H9 (cell line): ENCODE data around the gene STK11. TPM values are rescaled to one million over a fixed set of nuclear protein-coding genes. Genes with fewer than 3 reads are reported as not detected.

Experiments used
- DNase-seq: peaks from one replicate; pipeline ENCODE4 v3.0.0-alpha.2; 2017
- H2AFZ ChIP-seq: one replicate; pipeline ENCODE4 v1.6.1; 2013; ENCODE audit warnings: mild to moderate bottlenecking, low read length, control low read depth, moderate library complexity
- H2AK5ac ChIP-seq: 2 replicates; pipeline ENCODE4 v1.6.1; 2013; ENCODE audit warnings: low read length, control low read depth, mixed read lengths; ENCODE audit not compliant: insufficient read length
- H2BK120ac ChIP-seq: one replicate; pipeline ENCODE4 v1.6.1; 2013; ENCODE audit warnings: low read depth, mild to moderate bottlenecking, low read length, control low read depth, inconsistent platforms; ENCODE audit not compliant: poor library complexity, severe bottlenecking
- H2BK12ac ChIP-seq: 2 replicates; pipeline ENCODE4 v1.6.1; 2013; ENCODE audit warnings: low read length, control low read depth, mixed read lengths, low read depth; ENCODE audit not compliant: insufficient read length
- H2BK15ac ChIP-seq: 2 replicates; pipeline ENCODE4 v1.6.1; 2013; ENCODE audit warnings: low read depth, low read length, control low read depth
- H2BK20ac ChIP-seq: one replicate; pipeline ENCODE4 v1.6.1; 2013; ENCODE audit warnings: low read depth, mild to moderate bottlenecking, low read length, control low read depth, inconsistent platforms; ENCODE audit not compliant: poor library complexity, severe bottlenecking
- H2BK5ac ChIP-seq: 2 replicates; pipeline ENCODE4 v1.6.1; 2013; ENCODE audit warnings: low read length, control low read depth, mixed read lengths; ENCODE audit not compliant: insufficient read length
- H3K14ac ChIP-seq: 2 replicates; pipeline ENCODE4 v1.6.1; 2013; ENCODE audit warnings: low read length, control low read depth; ENCODE audit not compliant: insufficient read depth
- H3K18ac ChIP-seq: 2 replicates; pipeline ENCODE4 v1.6.1; 2013; ENCODE audit warnings: low read depth, mild to moderate bottlenecking, mixed read lengths, low read length, control low read depth; ENCODE audit not compliant: insufficient read length
- H3K23ac ChIP-seq: 2 replicates; pipeline ENCODE4 v1.6.1; 2013; ENCODE audit warnings: low read length, control low read depth, mixed read lengths, low read depth; ENCODE audit not compliant: insufficient read length
- H3K23me2 ChIP-seq: 2 replicates; pipeline ENCODE4 v1.6.1; 2013; ENCODE audit warnings: low read depth, mild to moderate bottlenecking, mixed read lengths, low read length, control low read depth; ENCODE audit not compliant: insufficient read length, poor library complexity, severe bottlenecking
- H3K27ac ChIP-seq: 2 replicates; pipeline ENCODE4 v1.5.1; 2013; ENCODE audit warnings: low read length, control low read depth, mixed read lengths, low read depth; ENCODE audit not compliant: insufficient read length
- H3K27me3 ChIP-seq: 2 replicates; pipeline ENCODE4 v1.6.1; 2013; ENCODE audit warnings: low read length, control low read depth, inconsistent platforms; ENCODE audit not compliant: insufficient read depth
- H3K4ac ChIP-seq: 2 replicates; pipeline ENCODE4 v1.6.1; 2013; ENCODE audit warnings: low read depth, mild to moderate bottlenecking, control low read depth, inconsistent platforms, low read length, moderate library complexity
- H3K4me1 ChIP-seq: 2 replicates; pipeline ENCODE4 v1.6.1; 2013; ENCODE audit warnings: low read length, control low read depth, inconsistent platforms; ENCODE audit not compliant: insufficient read depth
- H3K4me2 ChIP-seq: 2 replicates; pipeline ENCODE4 v1.6.1; 2013; ENCODE audit warnings: low read length, control low read depth, mixed read lengths; ENCODE audit not compliant: insufficient read length, insufficient read depth
- H3K56ac ChIP-seq: 2 replicates; pipeline ENCODE4 v1.6.1; 2013; ENCODE audit warnings: low read depth, mild to moderate bottlenecking, mixed read lengths, low read length, control low read depth; ENCODE audit not compliant: insufficient read length
- H3K79me1 ChIP-seq: 2 replicates; pipeline ENCODE4 v1.6.1; 2013; ENCODE audit warnings: low read depth, mild to moderate bottlenecking, moderate library complexity, low read length, control low read depth, inconsistent platforms; ENCODE audit not compliant: insufficient read depth, poor library complexity, severe bottlenecking
- H3K79me2 ChIP-seq: 2 replicates; pipeline ENCODE4 v1.6.1; 2013; ENCODE audit warnings: low read length, control low read depth, inconsistent platforms; ENCODE audit not compliant: insufficient read depth
- H3K9ac ChIP-seq: 2 replicates; pipeline ENCODE4 v1.6.1; 2013; ENCODE audit warnings: low read length, control low read depth, mixed read lengths; ENCODE audit not compliant: insufficient read length; ENCODE audit errors: extremely low read depth
- H3K9me3 ChIP-seq: one replicate; pipeline ENCODE4 v1.6.1; 2013; ENCODE audit warnings: low read depth, low read length, inconsistent platforms; ENCODE audit not compliant: control insufficient read depth
- H3T11ph ChIP-seq: one replicate; pipeline ENCODE4 v1.6.1; 2013; ENCODE audit warnings: mild to moderate bottlenecking, low read length, control low read depth, inconsistent platforms
- H4K20me1 ChIP-seq: one replicate; pipeline ENCODE4 v1.6.1; 2013; ENCODE audit not compliant: control insufficient read depth, insufficient read length, insufficient read depth
- H4K5ac ChIP-seq: 2 replicates; pipeline ENCODE4 v1.6.1; 2013; ENCODE audit warnings: low read depth, mild to moderate bottlenecking, mixed read lengths, low read length, control low read depth; ENCODE audit not compliant: insufficient read length
- H4K8ac ChIP-seq: replicated peaks from 2 replicates; pipeline ENCODE4 v1.6.1; 2013; ENCODE audit warnings: low read length, control low read depth, mixed read lengths, low read depth; ENCODE audit not compliant: insufficient read length
- H4K91ac ChIP-seq: 2 replicates; pipeline ENCODE4 v1.6.1; 2013; ENCODE audit warnings: low read depth, mild to moderate bottlenecking, moderate library complexity, mixed read lengths, low read length, control low read depth; ENCODE audit not compliant: insufficient read length
- H3K27ac Mint-ChIP-seq, 3 experiments: 2 replicates in 2 of 3; 3 replicates in 1 of 3; pipeline ENCODE4 v1.8.0; 2020 to 2021; ENCODE audit warnings: mixed read lengths in 3 of 3, mild to moderate bottlenecking in 1 of 3, moderate library complexity in 1 of 3
- H3K27me3 Mint-ChIP-seq: 2 replicates; pipeline ENCODE4 v1.8.0; 2021; ENCODE audit warnings: low read depth, mild to moderate bottlenecking, moderate library complexity, mixed read lengths
- H3K36me3 Mint-ChIP-seq, 3 experiments: 2 replicates in 2 of 3; 3 replicates in 1 of 3; pipeline ENCODE4 v1.8.0; 2020 to 2021; ENCODE audit warnings: low read depth in 3 of 3, mixed read lengths in 3 of 3; ENCODE audit not compliant: insufficient read depth in 1 of 3
- H3K4me1 Mint-ChIP-seq, 2 experiments: 2 replicates each; pipeline ENCODE4 v1.8.0; 2020; ENCODE audit warnings: mixed read lengths in 2 of 2
- H3K4me3 Mint-ChIP-seq, 2 experiments: 2 replicates in 1 of 2; 3 replicates in 1 of 2; pipeline ENCODE4 v1.8.0; 2020 to 2021; ENCODE audit warnings: mild to moderate bottlenecking in 2 of 2, mixed read lengths in 2 of 2, moderate library complexity in 1 of 2
- H3K9me3 Mint-ChIP-seq, 2 experiments: 2 replicates in 1 of 2; 3 replicates in 1 of 2; pipeline ENCODE4 v1.8.0; 2020; ENCODE audit warnings: mild to moderate bottlenecking in 2 of 2, mixed read lengths in 2 of 2, moderate library complexity in 1 of 2
- WGBS: extraction: QIAGEN DNeasy Blood & Tissue Kit; methylation state at CpG from one replicate; pipeline ENCODE4 v1.1.7; 2013; ENCODE audit warnings: missing lambda C conversion rate, low lambda C conversion rate, mixed read lengths; ENCODE audit not compliant: insufficient read length; ENCODE audit errors: extremely low coverage; 5-methylcytosine and 5-hydroxymethylcytosine counted together
- total RNA-seq: library from RNA; stranded (reverse); gene quantifications from 2 replicates; pipeline ENCODE4 v1.2.1, GENCODE V29; 2021
- TF ChIP-seq, protein P1 (sequence below): fragments of 200-600 bp; sonication (generic); conservative IDR thresholded peaks from 3 replicates; pipeline ENCODE4 v1.8.0; 2021; ENCODE audit warnings: antibody characterized with exemption, mild to moderate bottlenecking

Gene STK11
- total RNA-seq, 1 experiment from 2014 or later = 74.3 TPM

DNA sequence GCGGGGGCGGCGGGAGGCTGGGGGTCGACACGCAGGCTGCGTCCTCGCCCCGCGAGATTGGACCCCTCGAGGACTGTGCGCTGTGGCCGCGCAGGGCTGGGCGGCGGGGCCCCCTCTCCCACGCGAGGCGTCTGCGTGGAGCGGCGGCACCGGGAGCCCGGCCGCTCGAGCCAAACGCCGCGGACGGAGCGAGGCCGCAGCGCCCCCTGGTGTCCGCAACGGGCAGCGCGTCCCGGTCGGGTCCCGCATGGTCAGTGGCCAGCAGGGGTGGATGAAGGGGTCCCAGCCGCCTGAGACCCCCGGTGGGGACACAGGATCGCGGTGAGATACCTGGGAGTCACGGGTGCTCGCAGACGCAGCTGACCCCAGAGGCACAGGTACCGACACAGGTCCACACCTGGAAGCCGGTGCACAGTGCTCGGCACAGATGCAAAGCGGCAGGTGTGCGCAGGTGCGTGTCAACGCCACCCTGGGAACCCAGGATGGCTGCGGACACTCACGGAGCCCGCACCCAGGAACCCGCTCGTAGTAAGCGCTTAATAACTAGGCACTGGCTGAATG is 61.4 kb downstream of the STK11 start:
- Mint-ChIP-seq H3K36me3 (peaks cover 18 to 35% (median 22%) of the 10 kb centered on the region in 3 experiments), H3K9me3 (no peaks in the 10 kb centered on the region), H3K4me3 (peak overlapping the region; percentile 56 to 75), H3K27me3 (peaks cover 13% of the 10 kb centered on the region), H3K4me1 (peaks cover 56 to 63% of the 10 kb centered on the region in 2 experiments), H3K27ac (no peak overlapping the region)
- Histone ChIP-seq H2AFZ (no peak overlapping the region), H3K4ac (no peak overlapping the region), H2BK20ac (no peak overlapping the region), H4K91ac (no peak overlapping the region), H3K79me2 (peaks cover 4% of the 10 kb centered on the region; the same call in 1 of the 2 replicates), H2BK5ac (no peak overlapping the region), H3K27me3 (no peaks in the 10 kb centered on the region), H3K4me1 (peaks cover 4% of the 10 kb centered on the region; the same call in 1 of the 2 replicates), H3K18ac (no peak overlapping the region), H3K79me1 (peaks cover 9% of the 10 kb centered on the region), H3K23ac (no peak overlapping the region), H3K27ac (no peak overlapping the region), H3K9me3 (no peaks in the 10 kb centered on the region), H4K5ac (no peak overlapping the region), H2AK5ac (no peak overlapping the region), H3K56ac (no peak overlapping the region), H2BK120ac (no peak overlapping the region), H3K23me2 (peaks cover 21% of the 10 kb centered on the region), H4K20me1 (no peaks in the 10 kb centered on the region), H4K8ac (no peak overlapping the region), H3K9ac (no peak overlapping the region), H3T11ph (no peak overlapping the region), H2BK12ac (no peak overlapping the region), H2BK15ac (no peak overlapping the region), H3K14ac (no peak overlapping the region), H3K4me2 (peak overlapping the region; percentile 44)
- DNase-seq = peak; percentile 73
- WGBS = no CpG with 5 or more reads among the region's 59 CpGs
- TF ChIP-seq, protein P1, sequence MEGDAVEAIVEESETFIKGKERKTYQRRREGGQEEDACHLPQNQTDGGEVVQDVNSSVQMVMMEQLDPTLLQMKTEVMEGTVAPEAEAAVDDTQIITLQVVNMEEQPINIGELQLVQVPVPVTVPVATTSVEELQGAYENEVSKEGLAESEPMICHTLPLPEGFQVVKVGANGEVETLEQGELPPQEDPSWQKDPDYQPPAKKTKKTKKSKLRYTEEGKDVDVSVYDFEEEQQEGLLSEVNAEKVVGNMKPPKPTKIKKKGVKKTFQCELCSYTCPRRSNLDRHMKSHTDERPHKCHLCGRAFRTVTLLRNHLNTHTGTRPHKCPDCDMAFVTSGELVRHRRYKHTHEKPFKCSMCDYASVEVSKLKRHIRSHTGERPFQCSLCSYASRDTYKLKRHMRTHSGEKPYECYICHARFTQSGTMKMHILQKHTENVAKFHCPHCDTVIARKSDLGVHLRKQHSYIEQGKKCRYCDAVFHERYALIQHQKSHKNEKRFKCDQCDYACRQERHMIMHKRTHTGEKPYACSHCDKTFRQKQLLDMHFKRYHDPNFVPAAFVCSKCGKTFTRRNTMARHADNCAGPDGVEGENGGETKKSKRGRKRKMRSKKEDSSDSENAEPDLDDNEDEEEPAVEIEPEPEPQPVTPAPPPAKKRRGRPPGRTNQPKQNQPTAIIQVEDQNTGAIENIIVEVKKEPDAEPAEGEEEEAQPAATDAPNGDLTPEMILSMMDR = peak; percentile 99
